Ishikawa (cell line): ENCODE measurements around the gene CLIC4.

Experiments used
- CEBPB ChIP-seq: IDR thresholded peaks from 2 replicates; pipeline ENCODE4 v1.6.1; 2012
- CREB1 ChIP-seq: IDR thresholded peaks from 2 replicates; pipeline ENCODE4 v1.6.1; 2012; ENCODE audit warnings: low read depth
- EGR1 ChIP-seq: IDR thresholded peaks from 2 replicates; pipeline ENCODE4 v1.6.1; 2012
- EP300 ChIP-seq: IDR thresholded peaks from 2 replicates; pipeline ENCODE4 v1.6.1; 2012; ENCODE audit warnings: borderline replicate concordance
- FOXM1 ChIP-seq: IDR thresholded peaks from 2 replicates; pipeline ENCODE4 v1.6.1; 2012; ENCODE audit warnings: low read depth, borderline replicate concordance
- MAX ChIP-seq: IDR thresholded peaks from 2 replicates; pipeline ENCODE4 v1.6.1; 2012
- NFIC ChIP-seq: IDR thresholded peaks from 2 replicates; pipeline ENCODE4 v1.6.1; 2012
- RAD21 ChIP-seq: IDR thresholded peaks from 2 replicates; pipeline ENCODE4 v1.6.1; 2012; ENCODE audit warnings: low read depth
- REST ChIP-seq: IDR thresholded peaks from 2 replicates; pipeline ENCODE4 v1.6.1; 2012; ENCODE audit warnings: low read depth, mild to moderate bottlenecking
- TAF1 ChIP-seq: IDR thresholded peaks from 2 replicates; pipeline ENCODE4 v1.6.1; 2012; ENCODE audit warnings: low read depth, mild to moderate bottlenecking
- TCF12 ChIP-seq: IDR thresholded peaks from 2 replicates; pipeline ENCODE4 v1.6.1; 2012; ENCODE audit warnings: low read depth
- TEAD4 ChIP-seq: IDR thresholded peaks from 2 replicates; pipeline ENCODE4 v1.6.1; 2012
- USF1 ChIP-seq: IDR thresholded peaks from 2 replicates; pipeline ENCODE4 v1.6.1; 2012
- YY1 ChIP-seq: IDR thresholded peaks from 2 replicates; pipeline ENCODE4 v1.6.1; 2012; ENCODE audit warnings: low read depth
- ZBTB7A ChIP-seq: IDR thresholded peaks from 2 replicates; pipeline ENCODE4 v1.6.1; 2012; ENCODE audit warnings: low read depth

CLIC4 gene

GRCh38 chr1:24725209-24725651 lies 20.0 kb upstream of the CLIC4 start:
- TF ChIP-seq EGR1 (no peak), ZBTB7A (no peak), RAD21 (no peak), USF1 (no peak), YY1 (no peak), CREB1 (no peak), FOXM1 (no peak), NFIC (no peak), REST (no peak), MAX (no peak), CEBPB (no peak), EP300 (no peak), TEAD4 (no peak), TCF12 (no peak), TAF1 (no peak)

GRCh38 chr1:24726741-24727140 lies 18.5 kb upstream of the CLIC4 start:
- no peak for TF ChIP-seq ZBTB7A
- TF ChIP-seq TCF12: no peak
- no peak for TF ChIP-seq USF1
- no peak for TF ChIP-seq NFIC
- TF ChIP-seq CEBPB: no peak
- TF ChIP-seq TEAD4: no peak
- TF ChIP-seq YY1: no peak
- no peak for TF ChIP-seq FOXM1
- TF ChIP-seq EGR1: no peak
- TF ChIP-seq EP300: no peak
- no peak for TF ChIP-seq CREB1
- no peak for TF ChIP-seq REST
- TF ChIP-seq TAF1: no peak

- TF ChIP-seq NFIC: no peak
- no peak for TF ChIP-seq CEBPB
- no peak for TF ChIP-seq TAF1
- no peak for TF ChIP-seq REST
- TF ChIP-seq EGR1: no peak
- no peak for TF ChIP-seq EP300
- no peak for TF ChIP-seq MAX
- no peak for TF ChIP-seq RAD21
- no peak for TF ChIP-seq YY1
- TF ChIP-seq FOXM1: no peak
- TF ChIP-seq TCF12: no peak
- no peak for TF ChIP-seq ZBTB7A
- no peak for TF ChIP-seq CREB1
Observed at GRCh38 chr1:24727501-24728216, 17.6 kb upstream of the CLIC4 start.

- TF ChIP-seq TCF12 (no peak), USF1 (no peak), RAD21 (no peak), TEAD4 (no peak), TAF1 (no peak), NFIC (no peak), CEBPB (no peak), REST (no peak), MAX (no peak), ZBTB7A (no peak)
Observed at GRCh38 chr1:24728982-24729381, 16.3 kb upstream of the CLIC4 start.
